ENCODE measurements around the gene BTN1A1. TPM values are rescaled to one million over a fixed set of nuclear protein-coding genes. Genes with fewer than 3 reads are reported as not detected.

BTN1A1 gene
- total and polyA plus RNA-seq, 2 donors (not counting 1 experiment from before 2014, with no cell fraction given): 0.42 to 0.74 TPM

DNA sequence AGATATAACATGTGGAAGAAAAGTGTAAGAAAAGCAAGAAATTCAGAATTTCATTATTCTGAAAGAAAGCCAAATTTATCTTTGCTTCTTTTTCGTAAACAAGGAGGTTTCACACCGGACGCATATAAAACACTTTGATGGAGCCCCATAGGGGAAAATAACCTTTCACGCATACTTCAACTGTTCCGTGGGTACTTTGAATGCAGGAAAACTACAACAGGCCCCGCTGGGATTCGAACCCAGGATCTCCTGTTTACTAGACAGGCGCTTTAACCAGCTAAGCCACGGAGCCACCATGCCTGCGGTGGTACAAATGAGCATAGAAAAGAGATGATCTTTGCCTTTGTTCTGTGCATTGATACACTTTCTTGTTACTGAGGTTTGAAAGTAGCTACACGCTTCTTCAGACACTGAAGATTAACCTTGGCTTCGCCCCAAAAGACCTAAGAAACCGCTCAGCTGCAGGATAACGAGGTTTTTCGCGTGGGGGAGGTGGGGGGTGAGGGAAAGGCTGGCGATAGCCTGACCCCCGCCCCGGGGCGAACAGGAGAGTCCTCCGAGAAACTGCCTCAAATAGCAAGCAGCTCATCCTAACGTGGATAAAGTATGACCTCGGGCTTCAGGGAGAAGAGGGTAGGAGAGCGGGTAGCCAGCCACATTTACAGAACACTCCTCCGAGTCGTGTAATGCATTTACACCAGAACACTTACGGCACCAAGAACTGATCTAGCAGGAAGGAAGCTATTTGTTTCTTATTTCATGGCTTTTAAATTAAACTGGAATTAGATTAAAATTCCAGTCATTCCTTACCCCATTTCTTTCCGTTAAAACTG is 32.8 kb downstream of the BTN1A1 start:
- intact Hi-C loops (cut with micrococcal nuclease): loop anchor here (1.0 kb wide), 2 partner anchors 12 to 35 kb away; no protein-coding TSS in a partner anchor
- peak; percentile 26 for ATAC-seq (ENCODE audit: low read depth)
- POLR2A ChIA-PET: interaction anchor here (0.5 to 2.3 kb wide), 6 partner anchors 11 to 323 kb away, joined by 3 to 16 read pairs (median 7); no protein-coding TSS in a partner anchor

More for the DNA sequence above, 32.8 kb downstream of the BTN1A1 start:
- H4K20me1 ChIP-seq (ENCODE audit: control insufficient read depth, insufficient read depth, low read length, poor library complexity, severe bottlenecking): no peaks in the 10 kb centered on the region
- no peaks in the 10 kb centered on the region for H3K79me2 ChIP-seq (ENCODE audit: control insufficient read depth, insufficient read depth, low read length)
- peak overlapping the region; percentile 97 for H3K27ac Mint-ChIP-seq
- DNase-seq: peak; percentile 95
- H3K9ac ChIP-seq (ENCODE audit: low read length): peak overlapping the region; percentile 81
- H3K4me3 Mint-ChIP-seq: peak overlapping the region; percentile 99
- H3K4me1 ChIP-seq (ENCODE audit: control insufficient read depth in 2 of 2, insufficient read depth in 2 of 2, low read length in 2 of 2): peaks cover 23 to 27% of the 10 kb centered on the region in 2 donors
- peak overlapping the region; percentile 45 to 78 for H3K27ac ChIP-seq (ENCODE audit: low read length in 2 of 2)
- H3K9me3 ChIP-seq (ENCODE audit: control extremely low read depth in 1 of 3, control insufficient read depth in 2 of 3, insufficient read depth in 1 of 3, low read length in 2 of 3): no peaks in the 10 kb centered on the region
- H3K36me3 ChIP-seq (replicated peaks in 1 of 2; ENCODE audit: control extremely low read depth in 1 of 2, control insufficient read depth in 1 of 2, extremely low read depth in 1 of 2, insufficient read depth in 2 of 2, low read length in 1 of 2): no peaks in the 10 kb centered on the region
- H3K4me2 ChIP-seq (replicated peaks; ENCODE audit: low read depth, low read length, poor library complexity, severe bottlenecking): peak overlapping the region; percentile 79
- no peaks in the 10 kb centered on the region for H3K27me3 ChIP-seq (replicated peaks in 1 of 4; ENCODE audit: control extremely low read depth in 1 of 4, control insufficient read depth in 3 of 4, insufficient read depth in 4 of 4, low read length in 3 of 4)
- CTCF ChIA-PET: interaction anchor here (1.1 to 3.7 kb wide), 11 partner anchors 9 to 261 kb away, joined by 3 to 27 read pairs (median 5); a partner anchor contains a TSS
- TF ChIP-seq EZH2 (IDR thresholded peaks at IDR 0.05; ENCODE audit: borderline replicate concordance, insufficient read depth, low read depth, low read length, poor library complexity, severe bottlenecking): no peak
- TF ChIP-seq, protein P1, sequence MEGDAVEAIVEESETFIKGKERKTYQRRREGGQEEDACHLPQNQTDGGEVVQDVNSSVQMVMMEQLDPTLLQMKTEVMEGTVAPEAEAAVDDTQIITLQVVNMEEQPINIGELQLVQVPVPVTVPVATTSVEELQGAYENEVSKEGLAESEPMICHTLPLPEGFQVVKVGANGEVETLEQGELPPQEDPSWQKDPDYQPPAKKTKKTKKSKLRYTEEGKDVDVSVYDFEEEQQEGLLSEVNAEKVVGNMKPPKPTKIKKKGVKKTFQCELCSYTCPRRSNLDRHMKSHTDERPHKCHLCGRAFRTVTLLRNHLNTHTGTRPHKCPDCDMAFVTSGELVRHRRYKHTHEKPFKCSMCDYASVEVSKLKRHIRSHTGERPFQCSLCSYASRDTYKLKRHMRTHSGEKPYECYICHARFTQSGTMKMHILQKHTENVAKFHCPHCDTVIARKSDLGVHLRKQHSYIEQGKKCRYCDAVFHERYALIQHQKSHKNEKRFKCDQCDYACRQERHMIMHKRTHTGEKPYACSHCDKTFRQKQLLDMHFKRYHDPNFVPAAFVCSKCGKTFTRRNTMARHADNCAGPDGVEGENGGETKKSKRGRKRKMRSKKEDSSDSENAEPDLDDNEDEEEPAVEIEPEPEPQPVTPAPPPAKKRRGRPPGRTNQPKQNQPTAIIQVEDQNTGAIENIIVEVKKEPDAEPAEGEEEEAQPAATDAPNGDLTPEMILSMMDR (IDR thresholded peaks at IDR 0.05): no peak
- peaks cover 48% of the 10 kb centered on the region for H3K4me1 Mint-ChIP-seq
- WGBS (ENCODE audit: insufficient coverage): 2% methylated on average over 15 of the region's 28 CpGs
- peaks cover 3% of the 10 kb centered on the region for H3K27me3 Mint-ChIP-seq
- no peaks in the 10 kb centered on the region for H3K9me3 Mint-ChIP-seq (ENCODE audit: insufficient read depth)
- H3K4me3 ChIP-seq (ENCODE audit: control extremely low read depth in 1 of 5, extremely low read depth in 1 of 5, insufficient read depth in 1 of 5, low read depth in 2 of 5, low read length in 4 of 5): peak overlapping the region; percentile 56 to 86 (median 78)
- H2AFZ ChIP-seq (ENCODE audit: insufficient read depth, low read depth, low read length, poor library complexity, severe bottlenecking): peak overlapping the region; percentile 93

Measured in B cell (primary cell).